GM21423 (cell line): Measurements from ENCODE around the gene OCA2.

ENCODE experiments used
- ATAC-seq: cut with Tn5 transposase; IDR thresholded peaks from one replicate; pipeline ENCODE4 v1.9.1; 2021; ENCODE audit warnings: mild to moderate bottlenecking, moderate library complexity; ENCODE audit not compliant: unreplicated experiment

The OCA2 gene

DNA sequence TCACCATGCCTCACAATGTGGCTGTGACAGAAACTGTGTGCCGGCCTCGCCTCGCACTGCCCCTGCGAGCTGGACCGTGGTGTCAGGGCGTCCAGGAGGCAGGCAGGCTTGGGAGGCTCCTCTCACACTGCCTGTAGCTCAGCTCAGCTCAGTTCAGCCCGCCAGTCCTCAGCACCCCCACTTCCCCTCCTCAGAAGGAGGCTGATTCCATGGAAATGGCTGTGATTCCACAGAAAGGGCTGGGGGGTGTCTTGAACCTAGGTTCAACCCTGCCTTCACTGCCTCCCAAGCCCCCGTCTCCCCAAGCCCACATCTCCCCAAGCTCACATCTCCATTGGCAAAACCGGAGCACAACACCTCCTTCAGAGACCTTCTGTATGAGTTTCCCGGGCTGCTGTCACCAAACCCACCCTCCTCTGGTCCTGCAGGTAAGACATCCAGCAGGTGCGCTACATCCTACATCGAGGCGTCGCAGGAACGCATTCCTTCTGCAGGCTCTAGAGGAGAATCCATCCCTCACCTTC, 94.0 kb downstream of the OCA2 start:
- ATAC-seq, result no peak

DNA sequence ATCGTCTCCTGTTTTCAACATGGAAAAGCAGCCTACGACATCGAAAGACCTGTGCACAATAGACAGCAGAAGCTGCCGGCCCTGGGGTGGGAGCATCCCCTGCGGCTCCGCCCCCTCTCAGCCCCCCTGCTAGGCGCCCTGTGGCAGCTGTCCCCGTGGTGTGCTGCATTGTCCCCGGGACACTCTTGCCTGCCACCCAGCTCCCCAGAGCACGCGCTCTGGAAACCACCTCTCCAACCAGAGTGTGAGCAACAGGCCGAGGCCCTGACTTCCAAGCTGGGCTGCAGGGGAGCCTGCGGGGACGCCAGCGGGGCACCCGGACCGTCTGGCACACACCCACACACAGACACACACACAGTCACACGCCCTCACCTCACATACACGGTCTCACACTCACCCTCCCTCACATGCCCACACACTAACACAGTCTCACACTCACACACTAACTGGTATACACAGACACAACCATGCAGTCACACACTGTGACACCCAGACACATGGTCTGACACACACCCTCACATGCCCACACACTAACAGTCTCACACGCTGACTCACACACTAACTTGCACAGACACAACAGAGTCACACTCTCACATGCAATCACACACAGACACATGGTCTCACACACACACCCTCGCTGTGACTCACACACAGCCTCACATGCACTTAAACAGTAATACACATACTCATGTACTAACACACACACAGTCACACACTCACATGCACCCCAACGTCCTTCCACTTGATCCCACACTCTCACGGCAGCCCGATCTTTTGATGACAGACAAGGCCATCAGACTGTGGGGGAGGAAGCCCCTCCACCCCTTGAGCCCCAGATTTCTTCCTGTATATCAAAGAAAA, 94.7 kb downstream of the OCA2 start:
- ATAC-seq, result no peak

DNA sequence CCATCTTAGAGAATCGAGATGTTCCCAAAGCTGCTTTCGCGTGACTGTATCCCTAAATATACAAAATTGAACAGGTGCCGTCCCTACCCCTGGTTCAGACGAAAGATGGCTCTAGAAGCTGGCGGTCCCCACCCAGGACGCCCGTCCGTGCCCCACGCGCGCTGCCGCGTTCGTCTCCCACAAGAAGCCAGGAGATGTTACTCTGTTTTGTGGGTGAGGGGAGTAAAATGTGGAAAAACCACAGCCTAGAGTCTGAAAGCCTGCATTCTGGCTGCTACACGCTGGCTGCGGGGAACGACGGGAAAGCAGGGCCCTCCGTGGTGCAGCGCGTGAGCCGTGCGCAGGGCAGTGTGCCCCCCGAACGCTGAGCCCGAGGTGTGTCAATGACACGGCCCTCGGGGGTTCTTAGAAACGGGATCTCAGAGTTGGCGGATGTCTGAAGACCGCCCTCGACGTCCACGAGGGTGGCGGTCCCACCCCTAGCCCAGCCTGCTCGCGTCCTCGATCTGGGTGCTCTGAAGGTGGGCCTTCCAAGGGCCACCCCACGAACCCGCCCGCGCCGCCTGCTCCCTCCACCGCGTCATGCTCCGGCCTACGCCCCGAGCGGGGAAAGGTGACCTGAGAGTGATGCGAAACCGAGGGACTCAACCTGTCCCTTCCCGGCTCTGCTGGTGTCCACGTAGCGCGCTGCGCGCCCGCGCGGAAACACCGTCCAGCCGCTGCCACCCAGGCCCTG, 95.6 kb downstream of the OCA2 start:
- ATAC-seq, result no peak

DNA sequence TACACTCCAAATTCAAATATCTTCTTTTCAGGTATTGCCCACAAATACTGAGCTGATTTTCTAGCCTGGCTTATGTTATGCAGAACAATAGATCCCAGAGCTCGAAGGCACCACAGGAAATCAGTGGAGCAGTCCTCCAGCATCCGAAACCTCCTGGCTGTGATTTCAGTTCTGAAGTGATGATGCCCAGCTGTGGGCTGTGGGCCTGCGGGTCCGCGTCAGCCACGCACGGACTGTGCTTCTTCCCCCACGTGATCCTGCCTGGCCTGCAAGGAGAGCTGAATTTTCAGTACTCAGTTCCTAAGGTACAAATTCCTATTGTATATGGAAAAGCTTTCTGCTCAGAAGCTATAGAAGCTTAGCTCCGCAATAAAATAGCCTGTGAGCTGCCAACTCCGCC, 96.2 kb downstream of the OCA2 start:
- ATAC-seq, result no peak

DNA sequence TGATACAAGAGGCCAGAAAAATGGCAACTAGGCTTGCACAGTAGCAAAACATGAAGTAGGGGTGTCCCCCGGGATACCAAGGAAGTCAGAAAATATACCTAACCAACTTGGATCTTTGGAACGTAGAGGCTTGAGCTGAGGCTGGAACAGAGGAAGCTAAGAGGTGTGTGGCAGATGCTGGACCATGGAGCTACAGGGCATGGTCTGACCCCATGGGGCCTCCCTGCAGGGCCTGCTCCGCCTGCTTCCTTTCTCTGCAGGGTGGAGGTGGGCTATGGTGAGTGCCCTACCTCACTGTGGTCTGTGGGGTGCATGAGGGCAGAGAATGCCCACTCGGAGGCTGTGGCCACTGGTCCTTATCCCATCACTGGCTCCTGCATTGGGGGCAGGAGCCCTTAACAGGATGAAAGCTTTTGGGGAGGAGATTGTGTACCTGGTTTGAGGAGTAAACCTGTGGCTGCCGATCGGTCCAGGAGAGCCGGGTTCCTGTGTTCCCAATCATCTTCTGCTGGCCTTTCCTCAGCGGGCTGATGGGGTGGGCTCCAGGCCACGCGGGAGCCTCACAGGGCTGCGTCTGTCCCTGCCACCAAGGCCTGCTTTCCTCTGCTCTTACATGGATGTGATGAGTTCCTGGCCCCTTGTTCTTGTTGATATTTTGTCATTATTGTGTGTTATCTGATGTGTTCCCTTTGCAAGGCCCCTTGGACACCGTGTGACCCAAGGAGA, 96.8 kb downstream of the OCA2 start:
- ATAC-seq, result no peak

DNA sequence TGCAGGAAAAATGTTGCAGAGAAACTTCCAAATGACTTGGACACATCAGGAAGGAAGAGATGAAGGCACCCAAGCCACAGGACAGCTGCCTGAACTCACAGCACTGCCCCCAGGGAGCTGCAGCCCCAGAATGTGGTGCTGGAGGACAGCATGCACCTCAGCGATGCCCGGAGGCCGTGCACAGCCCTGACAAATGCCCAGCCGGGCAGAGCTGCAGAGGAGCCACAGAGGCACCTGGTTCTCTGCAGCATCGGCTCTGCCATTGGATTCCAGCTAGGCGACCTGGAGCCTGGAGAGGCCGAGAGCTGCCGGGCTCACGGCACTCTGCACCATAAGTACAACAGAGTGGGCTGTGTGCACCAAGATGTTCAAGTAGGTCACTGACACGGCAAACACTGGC, 97.5 kb downstream of the OCA2 start:
- no peak for ATAC-seq

DNA sequence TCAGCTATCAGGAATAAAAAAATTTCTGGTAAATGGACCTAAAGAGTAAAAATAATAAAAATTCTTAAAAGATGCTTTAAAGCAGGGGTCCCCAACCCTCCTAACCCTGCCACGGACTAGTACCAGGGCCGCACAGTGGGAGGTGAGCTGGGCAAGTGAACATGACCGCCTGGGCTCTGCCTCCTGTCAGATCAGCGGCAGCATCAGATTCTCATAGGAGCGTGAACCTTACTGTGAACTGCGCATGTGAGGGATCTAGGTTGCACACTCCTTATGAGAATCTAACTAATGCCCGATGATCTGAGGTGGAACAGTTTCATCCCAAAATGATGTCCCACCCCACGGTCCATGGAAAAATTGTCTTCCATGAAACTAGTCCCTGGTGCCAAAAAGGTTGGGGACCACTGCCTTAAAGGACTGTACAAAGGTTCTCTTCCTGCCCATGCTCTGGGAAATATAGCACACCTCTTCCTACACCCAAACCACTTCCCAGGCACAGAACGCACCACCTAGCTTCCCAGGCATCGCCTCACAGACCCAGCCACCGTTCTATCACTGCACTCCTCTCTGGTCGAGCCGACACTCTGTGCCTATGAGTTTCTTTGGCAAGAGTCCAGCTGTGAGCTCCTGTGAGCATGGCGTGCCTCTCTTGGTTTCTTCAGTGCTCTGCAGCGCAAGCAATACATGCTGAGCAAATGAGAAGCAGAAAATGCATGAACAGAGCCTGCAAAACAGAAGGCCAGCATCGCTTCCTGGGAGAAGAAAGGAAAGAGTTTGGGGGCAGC, 104.9 kb downstream of the OCA2 start:
- ATAC-seq, result no peak

DNA sequence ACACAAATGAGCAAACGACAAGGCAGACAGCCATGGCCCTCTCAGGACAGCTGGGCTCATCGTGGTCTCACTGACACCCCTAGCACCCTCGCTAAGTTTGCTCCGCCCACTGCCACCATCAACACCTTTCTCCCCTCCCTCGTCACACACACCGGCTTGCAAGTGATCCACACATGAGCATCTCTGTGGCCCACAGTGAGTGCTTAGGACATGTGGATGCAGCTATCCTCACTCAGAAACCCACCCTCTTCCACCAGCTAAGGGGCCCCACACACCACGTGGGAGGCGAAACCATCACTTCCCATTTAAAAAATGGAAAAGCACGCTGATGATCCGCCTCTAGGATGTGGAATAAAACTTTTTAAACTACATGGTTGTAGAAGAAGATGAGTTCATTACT, 105.6 kb downstream of the OCA2 start:
- no peak for ATAC-seq

DNA sequence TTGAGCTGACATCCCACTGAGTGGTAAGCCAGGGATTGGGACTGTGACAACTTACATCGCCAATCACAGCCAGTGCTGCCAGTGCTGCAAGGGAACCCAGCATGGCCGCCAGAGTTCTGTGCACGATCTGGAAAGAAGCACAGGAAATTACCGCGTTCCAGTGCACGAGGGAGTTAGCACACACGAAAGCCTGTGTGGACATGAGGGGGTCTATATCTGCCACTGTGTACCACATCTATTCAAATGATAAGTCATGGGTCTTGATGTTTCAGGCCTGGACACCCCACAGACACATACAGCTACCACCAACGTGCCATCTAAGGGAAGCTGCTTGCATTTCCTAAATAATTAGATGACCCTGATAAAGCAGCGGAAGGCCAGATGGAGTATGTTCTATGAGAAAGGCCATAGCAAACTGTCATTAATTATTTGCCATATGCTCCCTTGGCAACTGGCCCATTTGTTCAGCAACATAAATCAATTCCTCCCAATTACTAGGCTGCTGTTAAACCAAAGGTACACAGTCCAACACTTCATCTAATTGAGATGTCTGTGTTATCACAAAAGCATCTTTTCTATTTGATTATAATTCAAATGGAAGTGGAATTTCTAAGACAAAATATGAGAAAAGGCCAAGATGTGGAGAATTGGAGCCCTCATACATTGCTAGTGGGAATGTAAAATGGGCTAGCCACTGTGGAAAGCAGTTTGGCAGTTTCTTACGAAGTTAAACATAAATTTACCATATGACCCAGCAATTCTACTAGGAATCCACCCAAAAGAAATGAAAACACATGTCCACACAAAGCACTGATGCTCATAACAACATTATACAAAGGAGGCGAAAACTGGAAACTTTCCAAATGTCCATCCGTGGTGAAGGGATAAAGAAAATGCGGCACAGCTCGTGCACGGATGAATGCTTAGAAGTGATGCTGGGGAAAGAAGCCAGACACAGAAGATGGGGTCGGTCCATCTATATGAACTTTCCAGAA, 108.3 kb downstream of the OCA2 start:
- no peak for ATAC-seq

DNA sequence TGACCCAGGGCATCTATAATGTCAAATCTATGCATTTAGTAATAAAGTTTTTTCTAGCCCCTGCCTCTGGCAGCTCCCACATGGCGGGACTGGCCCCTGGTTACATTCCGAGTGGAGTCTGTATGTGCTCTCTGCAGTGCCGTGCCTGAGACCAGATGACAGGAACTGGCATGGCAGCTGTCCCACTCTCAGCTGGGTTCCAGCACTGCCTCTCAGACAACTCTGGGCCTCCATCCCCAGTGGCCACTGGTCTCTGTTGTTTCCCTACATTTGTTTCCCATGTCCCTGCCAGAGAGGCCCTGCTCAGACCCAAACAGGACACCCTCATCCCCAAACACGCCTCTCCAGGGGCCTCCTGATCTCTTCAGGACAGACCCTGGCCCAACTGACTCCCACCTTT, 109.3 kb downstream of the OCA2 start:
- no peak for ATAC-seq

DNA sequence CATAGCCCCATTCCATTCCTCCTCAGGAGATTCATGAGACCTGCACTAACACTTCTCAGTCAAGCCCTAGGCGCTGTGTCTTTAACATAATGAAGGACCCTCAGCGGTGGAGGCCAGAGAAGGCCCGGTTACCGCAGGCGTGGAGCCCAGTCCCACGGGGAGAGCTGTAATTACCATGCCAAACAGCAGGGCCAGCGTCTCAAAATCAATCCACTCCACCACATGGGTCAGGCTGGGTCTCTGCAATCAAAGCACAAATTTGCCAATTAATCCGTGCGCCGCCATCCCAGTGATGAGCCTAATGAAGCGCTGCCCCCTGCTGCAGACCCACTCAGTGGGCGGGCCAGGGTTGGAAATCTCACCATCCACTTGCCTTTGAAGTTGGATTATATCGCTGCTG, 109.7 kb downstream of the OCA2 start:
- no peak for ATAC-seq

DNA sequence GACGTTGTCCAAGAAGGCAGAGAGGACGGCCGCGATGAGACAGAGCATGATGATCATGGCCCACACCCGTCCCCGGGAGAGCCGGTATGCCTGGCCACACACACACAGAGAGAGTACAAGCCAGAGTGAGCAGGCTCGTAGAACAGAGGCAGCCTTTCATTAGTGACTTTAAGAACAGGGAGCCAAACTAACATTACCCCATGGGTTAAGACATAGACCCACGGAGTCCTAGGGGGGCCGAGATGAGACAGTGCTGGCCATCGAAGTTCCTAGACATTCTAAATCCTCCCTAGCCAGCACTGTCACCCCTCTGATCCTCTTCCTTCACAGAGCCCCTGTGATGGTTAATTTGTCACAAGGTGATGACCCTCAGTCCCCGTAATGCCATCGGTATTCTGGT, 114.0 kb downstream of the OCA2 start:
- ATAC-seq, result no peak

DNA sequence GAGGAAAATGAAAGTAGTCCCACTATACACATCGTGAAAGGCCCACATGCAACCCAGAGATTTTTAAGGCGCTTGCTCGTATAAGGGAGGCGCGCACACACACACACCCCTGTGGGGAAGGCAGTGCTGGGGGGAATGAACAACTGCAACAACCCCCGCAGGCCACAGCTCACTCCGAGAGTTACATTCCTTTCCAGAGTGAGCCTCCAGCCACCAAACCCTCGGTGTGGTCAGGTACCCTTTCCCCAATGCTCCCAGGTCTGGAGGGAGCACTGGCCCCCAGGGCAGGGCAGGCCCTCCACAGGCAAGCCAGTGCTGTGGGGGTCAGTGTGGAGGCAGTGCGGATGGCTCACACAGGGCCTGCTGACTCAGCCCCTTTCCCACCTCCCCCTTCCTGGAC, 115.6 kb downstream of the OCA2 start:
- no peak for ATAC-seq

DNA sequence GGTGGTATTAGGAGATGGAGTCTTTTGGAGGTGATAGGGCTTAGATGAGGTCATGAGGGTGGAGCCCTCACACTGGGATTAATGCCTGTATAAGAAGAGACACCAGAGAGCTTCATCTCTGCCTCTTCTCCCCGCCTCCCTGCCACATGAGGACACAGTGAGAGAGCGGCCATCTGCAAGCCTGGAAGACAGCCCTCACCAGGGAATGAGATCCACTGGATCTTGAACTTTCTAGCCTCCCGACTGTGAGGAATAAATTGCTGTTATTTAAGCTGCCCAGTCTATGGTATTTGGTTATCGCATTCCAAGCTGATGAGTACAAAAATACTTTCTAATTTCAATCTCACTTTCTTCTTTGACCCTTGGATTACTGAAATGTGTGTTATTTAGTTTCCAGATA, 121.4 kb downstream of the OCA2 start:
- ATAC-seq, result no peak

DNA sequence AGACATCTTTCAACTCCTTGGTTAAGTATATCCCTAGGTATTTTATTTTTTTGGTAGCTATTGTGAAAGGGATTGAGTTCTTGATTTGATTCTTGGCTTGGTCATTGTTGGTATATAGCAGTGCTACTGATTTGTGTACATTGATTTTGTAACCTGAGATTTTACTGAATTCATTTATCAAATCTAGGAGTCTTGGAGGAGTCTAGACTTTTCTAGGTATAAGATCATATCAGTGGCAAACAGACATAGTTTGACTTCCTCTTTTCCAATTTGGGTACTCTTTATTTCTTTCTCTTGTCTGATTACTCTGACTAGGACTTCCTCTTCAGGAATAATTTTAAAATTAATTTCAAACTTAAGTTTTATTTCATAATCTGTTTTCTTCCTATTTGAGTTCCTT, 125.2 kb downstream of the OCA2 start:
- ATAC-seq, result no peak

DNA sequence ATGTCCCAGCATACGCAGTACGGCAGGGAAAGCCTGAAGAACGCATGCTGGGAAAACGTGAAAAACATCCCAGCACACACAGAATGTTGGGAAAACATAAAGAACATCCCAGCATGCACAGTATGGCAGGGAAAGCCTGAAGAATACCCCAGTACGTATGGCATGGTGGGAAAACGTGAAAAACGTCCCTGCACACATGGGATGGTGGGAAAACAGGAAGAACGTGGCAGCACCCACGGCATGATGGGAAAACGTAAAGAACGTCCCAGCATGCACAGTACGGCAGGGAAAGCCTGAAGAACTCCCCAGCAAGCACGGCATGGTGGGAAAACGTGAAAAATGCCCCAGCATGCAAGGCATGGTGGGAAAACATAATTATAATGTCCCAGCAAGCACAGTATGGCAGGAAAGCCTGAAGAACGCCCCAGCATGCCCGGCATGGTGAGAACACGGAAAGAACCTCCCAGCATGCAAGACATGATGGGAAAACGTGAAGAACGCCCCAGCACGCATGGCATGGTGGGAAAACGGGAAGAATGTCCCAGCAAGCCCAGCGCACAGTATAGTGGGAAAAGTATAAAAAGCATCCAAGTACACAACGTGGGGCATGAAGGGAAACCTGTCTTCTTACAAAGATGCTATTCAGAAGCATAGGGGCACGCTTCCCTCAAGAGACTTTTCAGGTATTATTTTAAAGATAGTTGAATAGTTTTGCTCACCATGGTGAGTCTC, 128.3 kb downstream of the OCA2 start:
- no peak for ATAC-seq

DNA sequence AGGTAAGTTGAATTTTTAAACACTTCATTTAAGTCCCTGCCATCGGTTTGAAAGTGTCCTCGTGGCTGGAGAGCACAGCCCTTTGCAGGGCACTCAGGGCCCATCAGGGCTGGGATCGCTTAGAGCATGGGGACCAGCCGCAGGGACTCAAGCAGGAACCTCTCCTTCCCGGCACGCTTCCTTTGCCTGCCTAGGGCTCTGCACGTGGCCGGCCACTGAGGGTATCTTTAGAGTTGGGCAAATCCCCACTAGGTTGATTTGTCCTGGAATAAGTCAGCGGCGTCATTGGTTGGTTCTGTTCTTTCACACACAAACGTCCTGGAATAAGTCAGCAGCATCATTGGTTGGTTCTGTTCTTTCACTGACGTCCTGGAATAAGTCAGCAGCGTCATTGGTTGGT, 131.6 kb downstream of the OCA2 start:
- no peak for ATAC-seq

DNA sequence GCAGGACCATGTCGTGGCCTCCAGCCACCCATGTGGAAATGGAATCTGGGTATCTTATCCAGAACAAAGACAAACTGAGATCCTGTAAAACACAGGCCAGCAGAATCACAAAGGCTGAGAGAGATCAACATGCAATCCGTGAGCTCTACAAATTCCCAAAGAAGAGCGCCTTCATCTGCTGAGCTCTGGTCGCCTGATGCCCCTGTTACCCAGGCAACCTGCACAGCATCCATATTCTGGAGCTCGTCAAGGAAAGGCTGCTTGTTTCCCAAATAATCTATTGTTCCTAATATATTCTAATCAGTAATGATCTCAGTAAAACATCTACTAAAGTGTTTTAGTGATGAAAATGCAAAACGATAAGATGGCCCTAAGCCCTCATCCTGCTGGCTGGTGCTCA, 133.6 kb downstream of the OCA2 start:
- ATAC-seq, result no peak

DNA sequence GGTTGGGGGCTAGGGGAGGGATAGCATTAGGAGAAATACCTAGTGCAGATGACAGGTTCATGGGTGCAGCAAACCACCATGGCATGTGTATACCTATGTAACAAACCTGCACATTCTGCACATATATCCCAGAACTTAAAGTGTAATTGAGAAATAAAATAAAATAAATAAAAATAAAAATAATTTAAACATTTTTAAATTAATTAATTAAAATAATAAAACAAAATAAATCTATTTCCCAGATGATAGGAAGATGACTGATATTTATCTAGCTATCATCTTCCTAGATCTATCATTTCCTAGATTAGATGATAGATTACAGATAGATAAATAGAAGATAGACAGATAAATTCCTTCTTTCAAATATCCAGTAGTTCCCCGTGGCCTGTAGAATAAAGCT, 137.3 kb downstream of the OCA2 start:
- no peak for ATAC-seq
